PFSK-1 (cell line): Measurements from ENCODE around the gene JAM3.

Experiments used
- FOXP2 ChIP-seq: optimal IDR thresholded peaks from 2 replicates; pipeline ENCODE3; 2011; ENCODE audit warnings: borderline replicate concordance, control low read depth, inconsistent platforms; ENCODE audit not compliant: insufficient read depth; ENCODE audit errors: extremely low read length, extremely low read depth
- SIN3A ChIP-seq: IDR thresholded peaks from 2 replicates; pipeline ENCODE4 v1.6.1; 2012; ENCODE audit warnings: mild to moderate bottlenecking, low read length, moderate library complexity, borderline replicate concordance; ENCODE audit not compliant: insufficient read depth

DNA sequence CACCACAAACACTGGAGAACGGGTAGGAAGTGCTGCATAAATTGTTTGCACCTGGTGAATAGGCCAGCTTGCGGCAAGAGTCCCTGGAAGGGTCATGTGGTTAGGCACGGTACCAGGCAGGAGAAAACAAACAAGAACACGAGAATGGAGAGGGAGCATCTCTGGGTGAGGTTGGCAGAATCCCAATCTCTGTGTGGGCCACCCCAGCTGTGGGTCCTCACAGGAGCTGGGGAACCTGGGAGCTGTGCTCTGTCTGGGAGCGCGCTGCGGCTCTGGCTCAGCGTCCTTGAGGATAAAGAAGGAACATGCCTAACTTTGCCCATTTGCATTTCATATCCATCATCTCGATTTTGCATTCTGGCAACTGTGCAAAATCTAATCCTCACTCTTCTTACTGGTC is 46.1 kb upstream of the JAM3 start:
- TF ChIP-seq SIN3A, result no peak
- TF ChIP-seq FOXP2, result no peak
